Measurements from ENCODE around the gene PPCS.

PPCS gene

DNA sequence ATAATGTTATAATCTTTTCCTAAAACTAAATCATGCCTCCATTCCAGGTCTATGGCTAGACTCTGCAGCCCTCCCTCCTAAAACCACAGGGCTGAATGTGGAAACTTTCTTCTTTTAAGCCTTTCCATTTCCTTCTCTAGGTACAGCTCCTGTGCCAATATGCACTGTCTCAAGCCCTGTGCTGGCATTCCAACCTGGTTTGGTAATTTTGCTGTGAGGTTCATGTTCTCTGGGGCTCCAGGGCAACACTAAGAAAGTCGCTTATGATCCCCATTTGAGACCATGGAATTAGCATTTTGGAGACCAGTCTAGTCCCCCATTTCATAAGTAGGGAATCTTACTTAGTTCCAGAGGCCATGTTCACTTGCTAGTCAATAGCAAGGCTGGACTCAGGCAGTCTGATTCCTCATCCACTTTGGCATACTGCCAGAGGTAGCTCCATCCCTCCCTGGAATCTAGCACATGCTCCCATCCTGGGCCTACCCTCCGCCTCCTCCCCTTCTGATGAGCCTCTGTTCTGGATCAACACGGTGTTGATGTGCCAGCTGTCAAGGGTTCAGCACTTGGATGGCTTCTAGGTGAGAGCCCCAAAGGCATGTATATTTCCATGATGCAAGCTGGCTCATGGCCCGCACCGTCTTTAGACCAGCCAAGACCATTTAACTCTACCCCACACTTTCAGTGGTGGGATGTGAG is 37.1 kb upstream of the PPCS start:
- Histone ChIP-seq H4K8ac (ENCODE audit: low read depth, low read length) (no peak overlapping the region), H2AFZ (ENCODE audit: insufficient read depth, low read length, poor library complexity) (no peak overlapping the region), H3K9me3 (ENCODE audit: insufficient read depth, low read depth, low read length) (no peaks in the 10 kb centered on the region), H3K4me3 (ENCODE audit: low read depth, low read length) (no peak overlapping the region), H3K27me3 (ENCODE audit: insufficient read depth, low read length) (no peaks in the 10 kb centered on the region), H3K79me1 (ENCODE audit: low read length) (no peaks in the 10 kb centered on the region), H3K14ac (ENCODE audit: low read length) (no peak overlapping the region), H3K4me2 (ENCODE audit: low read length) (no peak overlapping the region), H3K9ac (ENCODE audit: low read length) (no peak overlapping the region), H3K18ac (ENCODE audit: low read length) (no peak overlapping the region), H3K36me3 (ENCODE audit: control insufficient read depth in 1 of 2, insufficient read depth in 2 of 2, low read length in 2 of 2) (no peaks in the 10 kb centered on the region), H3K27ac (ENCODE audit: low read depth, low read length) (no peak overlapping the region), H3K4ac (ENCODE audit: low read depth, low read length) (no peak overlapping the region), H2BK12ac (ENCODE audit: low read length) (no peak overlapping the region), H3K4me1 (ENCODE audit: control insufficient read depth in 1 of 2, insufficient read depth in 2 of 2, low read length in 2 of 2) (no peaks in the 10 kb centered on the region), H2BK5ac (ENCODE audit: low read depth, low read length, poor library complexity) (no peak overlapping the region), H2AK5ac (ENCODE audit: low read length) (no peak overlapping the region), H4K91ac (ENCODE audit: low read depth, low read length) (no peak overlapping the region), H2BK120ac (ENCODE audit: insufficient read depth, low read length, poor library complexity) (no peak overlapping the region), H3K23ac (ENCODE audit: low read length) (no peak overlapping the region), H4K12ac (ENCODE audit: low read depth, low read length) (no peak overlapping the region), H3K79me2 (ENCODE audit: control insufficient read depth, insufficient read depth, low read length, poor library complexity) (no peaks in the 10 kb centered on the region)
- no peak for DNase-seq
- no CpG with 5 or more reads among the region's 5 CpGs for WGBS (ENCODE audit: extremely low coverage, insufficient coverage, insufficient read length)

DNA sequence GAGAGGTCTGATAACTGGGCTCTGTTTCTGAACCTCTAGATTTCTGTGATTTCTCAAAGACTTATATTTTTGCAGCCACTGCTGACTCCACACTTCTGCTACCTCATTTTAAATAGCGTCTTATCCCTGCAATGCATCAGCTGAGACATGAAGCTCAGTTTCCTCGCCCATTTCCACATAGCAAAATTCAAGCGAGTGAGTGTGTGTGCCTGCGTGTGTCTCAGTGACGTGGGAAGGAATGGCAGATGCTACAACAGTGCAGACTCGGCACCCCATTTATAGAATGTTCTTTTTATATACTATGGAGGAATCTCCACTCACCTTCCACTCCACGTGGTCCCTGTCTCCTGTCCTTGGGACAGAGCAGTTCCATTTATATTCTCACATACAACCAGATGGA is 36.2 kb upstream of the PPCS start:
- H3K23ac ChIP-seq (ENCODE audit: low read length), result no peak overlapping the region
- WGBS (ENCODE audit: extremely low coverage, insufficient coverage, insufficient read length), result no CpG with 5 or more reads among the region's 7 CpGs
- H2BK12ac ChIP-seq (ENCODE audit: low read length), result no peak overlapping the region
- no peak overlapping the region for H3K9ac ChIP-seq (ENCODE audit: low read length)
- no peak overlapping the region for H4K12ac ChIP-seq (ENCODE audit: low read depth, low read length)
- no peak overlapping the region for H2AFZ ChIP-seq (ENCODE audit: insufficient read depth, low read length, poor library complexity)
- no peak overlapping the region for H3K4me3 ChIP-seq (ENCODE audit: low read depth, low read length)
- H4K91ac ChIP-seq (ENCODE audit: low read depth, low read length), result no peak overlapping the region
- H3K27ac ChIP-seq (ENCODE audit: low read depth, low read length), result no peak overlapping the region
- no peak overlapping the region for H3K4me2 ChIP-seq (ENCODE audit: low read length)
- no peak overlapping the region for H2BK5ac ChIP-seq (ENCODE audit: low read depth, low read length, poor library complexity)
- H3K14ac ChIP-seq (ENCODE audit: low read length), result no peak overlapping the region
- H3K79me1 ChIP-seq (ENCODE audit: low read length), result no peaks in the 10 kb centered on the region
- H3K36me3 ChIP-seq (ENCODE audit: control insufficient read depth in 1 of 2, insufficient read depth in 2 of 2, low read length in 2 of 2), result no peaks in the 10 kb centered on the region
- no peak overlapping the region for H3K4ac ChIP-seq (ENCODE audit: low read depth, low read length)
- H3K9me3 ChIP-seq (ENCODE audit: insufficient read depth, low read depth, low read length), result no peaks in the 10 kb centered on the region
- no peak for DNase-seq
- H3K4me1 ChIP-seq (ENCODE audit: control insufficient read depth in 1 of 2, insufficient read depth in 2 of 2, low read length in 2 of 2), result no peaks in the 10 kb centered on the region
- H2AK5ac ChIP-seq (ENCODE audit: low read length), result no peak overlapping the region
- H3K18ac ChIP-seq (ENCODE audit: low read length), result no peak overlapping the region
- no peaks in the 10 kb centered on the region for H3K27me3 ChIP-seq (ENCODE audit: insufficient read depth, low read length)
- H4K8ac ChIP-seq (ENCODE audit: low read depth, low read length), result no peak overlapping the region
- no peaks in the 10 kb centered on the region for H3K79me2 ChIP-seq (ENCODE audit: control insufficient read depth, insufficient read depth, low read length, poor library complexity)
- no peak overlapping the region for H2BK120ac ChIP-seq (ENCODE audit: insufficient read depth, low read length, poor library complexity)

DNA sequence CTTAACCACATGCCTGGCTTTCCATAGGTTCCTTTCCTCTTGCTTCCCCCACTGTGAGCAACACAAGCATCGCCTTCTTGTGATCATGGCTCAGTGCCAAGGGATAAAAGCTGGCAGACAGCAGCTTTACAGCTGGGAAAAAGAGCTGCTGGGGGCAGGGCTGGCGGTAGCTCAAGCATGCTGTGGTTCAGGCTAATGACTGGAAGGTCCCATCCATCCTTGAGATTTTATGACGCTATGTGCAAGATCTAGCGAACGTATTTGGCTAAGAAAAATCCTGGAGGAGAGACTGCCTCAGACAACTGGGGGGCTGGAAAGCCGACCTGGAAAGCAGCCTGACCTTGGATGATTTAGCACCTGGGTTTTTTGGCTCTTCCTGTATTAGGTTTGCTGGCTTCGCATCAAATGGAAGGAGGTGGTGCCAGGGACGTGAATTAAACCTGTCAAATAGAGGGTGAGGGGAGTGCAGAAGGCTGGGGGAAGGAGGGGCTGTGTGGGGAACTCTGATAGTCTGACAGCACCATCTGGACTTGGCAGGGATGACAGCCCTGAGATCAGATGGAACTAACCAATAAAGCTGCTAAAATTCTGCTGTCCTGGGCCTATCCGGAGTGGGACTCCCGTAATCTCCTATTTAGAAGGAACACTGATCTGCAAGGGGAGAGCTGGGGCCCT is 35.3 kb upstream of the PPCS start:
- Histone ChIP-seq H3K27ac (ENCODE audit: low read depth, low read length) (no peak overlapping the region), H3K23ac (ENCODE audit: low read length) (no peak overlapping the region), H4K12ac (ENCODE audit: low read depth, low read length) (no peak overlapping the region), H3K27me3 (ENCODE audit: insufficient read depth, low read length) (no peaks in the 10 kb centered on the region), H4K8ac (ENCODE audit: low read depth, low read length) (no peak overlapping the region), H4K91ac (ENCODE audit: low read depth, low read length) (no peak overlapping the region), H2BK5ac (ENCODE audit: low read depth, low read length, poor library complexity) (no peak overlapping the region), H2AFZ (ENCODE audit: insufficient read depth, low read length, poor library complexity) (no peak overlapping the region), H3K36me3 (ENCODE audit: control insufficient read depth in 1 of 2, insufficient read depth in 2 of 2, low read length in 2 of 2) (no peaks in the 10 kb centered on the region), H2AK5ac (ENCODE audit: low read length) (no peak overlapping the region), H3K14ac (ENCODE audit: low read length) (no peak overlapping the region), H3K4me3 (ENCODE audit: low read depth, low read length) (no peak overlapping the region), H3K79me2 (ENCODE audit: control insufficient read depth, insufficient read depth, low read length, poor library complexity) (no peaks in the 10 kb centered on the region), H3K79me1 (ENCODE audit: low read length) (no peaks in the 10 kb centered on the region), H3K4me2 (ENCODE audit: low read length) (no peak overlapping the region), H3K18ac (ENCODE audit: low read length) (no peak overlapping the region), H3K4ac (ENCODE audit: low read depth, low read length) (no peak overlapping the region), H2BK12ac (ENCODE audit: low read length) (no peak overlapping the region), H3K9me3 (ENCODE audit: insufficient read depth, low read depth, low read length) (no peaks in the 10 kb centered on the region), H2BK120ac (ENCODE audit: insufficient read depth, low read length, poor library complexity) (no peak overlapping the region), H3K4me1 (ENCODE audit: control insufficient read depth in 1 of 2, insufficient read depth in 2 of 2, low read length in 2 of 2) (no peaks in the 10 kb centered on the region), H3K9ac (ENCODE audit: low read length) (peak overlapping the region; percentile 5)
- WGBS (ENCODE audit: extremely low coverage, insufficient coverage, insufficient read length), result no CpG with 5 or more reads among the region's 10 CpGs
- no peak for DNase-seq

DNA sequence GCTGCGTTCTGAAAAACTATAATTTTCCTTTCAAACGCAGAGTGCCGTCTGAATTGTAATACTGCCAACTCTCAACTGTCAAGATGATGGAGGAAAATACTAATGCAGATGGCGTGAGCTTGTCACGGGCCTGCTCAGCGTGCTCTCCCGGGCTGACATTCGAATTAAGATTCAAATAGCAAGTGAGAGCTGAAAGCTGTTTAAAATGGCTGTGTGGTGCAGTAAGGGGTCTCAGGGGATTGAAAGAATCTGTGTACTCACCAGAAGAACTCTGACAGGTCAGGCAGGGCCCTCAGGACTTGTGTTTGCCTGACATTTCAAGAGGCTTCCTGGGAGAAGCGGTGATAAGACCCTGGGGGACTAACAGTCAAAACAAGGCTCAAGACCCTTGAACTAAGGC is 33.6 kb upstream of the PPCS start:
- WGBS (ENCODE audit: extremely low coverage, insufficient coverage, insufficient read length), result no CpG with 5 or more reads among the region's 9 CpGs
- no peaks in the 10 kb centered on the region for H3K79me2 ChIP-seq (ENCODE audit: control insufficient read depth, insufficient read depth, low read length, poor library complexity)
- no peak overlapping the region for H2BK12ac ChIP-seq (ENCODE audit: low read length)
- H2AK5ac ChIP-seq (ENCODE audit: low read length), result no peak overlapping the region
- H3K18ac ChIP-seq (ENCODE audit: low read length), result no peak overlapping the region
- no peak overlapping the region for H4K12ac ChIP-seq (ENCODE audit: low read depth, low read length)
- no peaks in the 10 kb centered on the region for H3K9me3 ChIP-seq (ENCODE audit: insufficient read depth, low read depth, low read length)
- no peak overlapping the region for H3K4me2 ChIP-seq (ENCODE audit: low read length)
- H3K27me3 ChIP-seq (ENCODE audit: insufficient read depth, low read length), result no peaks in the 10 kb centered on the region
- H4K91ac ChIP-seq (ENCODE audit: low read depth, low read length), result no peak overlapping the region
- H3K23ac ChIP-seq (ENCODE audit: low read length), result no peak overlapping the region
- H3K36me3 ChIP-seq (ENCODE audit: control insufficient read depth in 1 of 2, insufficient read depth in 2 of 2, low read length in 2 of 2), result no peaks in the 10 kb centered on the region
- no peaks in the 10 kb centered on the region for H3K4me1 ChIP-seq (ENCODE audit: control insufficient read depth in 1 of 2, insufficient read depth in 2 of 2, low read length in 2 of 2)
- no peak overlapping the region for H3K9ac ChIP-seq (ENCODE audit: low read length)
- H3K4ac ChIP-seq (ENCODE audit: low read depth, low read length), result no peak overlapping the region
- H2BK5ac ChIP-seq (ENCODE audit: low read depth, low read length, poor library complexity), result no peak overlapping the region
- H4K8ac ChIP-seq (ENCODE audit: low read depth, low read length), result no peak overlapping the region
- H2AFZ ChIP-seq (ENCODE audit: insufficient read depth, low read length, poor library complexity), result no peak overlapping the region
- no peak for DNase-seq
- no peak overlapping the region for H3K14ac ChIP-seq (ENCODE audit: low read length)
- no peak overlapping the region for H2BK120ac ChIP-seq (ENCODE audit: insufficient read depth, low read length, poor library complexity)
- H3K79me1 ChIP-seq (ENCODE audit: low read length), result no peaks in the 10 kb centered on the region
- H3K4me3 ChIP-seq (ENCODE audit: low read depth, low read length), result no peak overlapping the region
- no peak overlapping the region for H3K27ac ChIP-seq (ENCODE audit: low read depth, low read length)

Measured in trophoblast cell (in vitro differentiated cells and primary cell).